Gastrocnemius medialis (tissue), 4 donors: ENCODE data around the gene CYP51A1. TPM values are rescaled to one million over a fixed set of nuclear protein-coding genes. Genes with fewer than 3 reads are reported as not detected.
"Not testable (repeated sequence)": the region's sequence is repeated elsewhere in the genome, so short reads cannot be mapped to it uniquely, and the experiment has no call there.

Source experiments
- ATAC-seq, 2 donors: fragments of 150-250 bp; one replicate each; pipeline ENCODE4 v1.9.1; 2016
- DNase-seq, 2 donors: peaks; one replicate each; pipeline ENCODE4 v3.0.0-alpha.2; 2019
- H3K27ac ChIP-seq, 4 donors: fragments of 200-600 bp; sonication (generic); 1 replicate in 1 of 4; 2 replicates in 3 of 4; pipeline ENCODE4 v1.5.1; 2016 to 2018; ENCODE audit warnings: mild to moderate bottlenecking in 2 of 4, moderate library complexity in 1 of 4
- H3K27me3 ChIP-seq, 3 donors: fragments of 200-600 bp; sonication (generic) in 2 of 3; 1 replicate in 1 of 3; 2 replicates in 2 of 3; pipeline versions ENCODE4 v1.5.1 to v1.6.0; 2016 to 2019; ENCODE audit warnings: mild to moderate bottlenecking in 1 of 3, moderate library complexity in 1 of 3
- H3K36me3 ChIP-seq, 2 donors: fragments of 200-600 bp; sonication (generic) in 1 of 2; one replicate each; pipeline ENCODE4 v1.5.1; 2017 to 2018
- H3K4me1 ChIP-seq, 2 donors: fragments of 200-600 bp; sonication (generic) in 1 of 2; one replicate each; pipeline ENCODE4 v1.5.1; 2016 to 2017; ENCODE audit warnings: mild to moderate bottlenecking in 2 of 2
- H3K4me3 ChIP-seq, 4 donors: fragments of 200-600 bp; sonication (generic) in 3 of 4; 1 replicate in 1 of 4; 2 replicates in 3 of 4; pipeline ENCODE4 v1.5.1; 2016 to 2019; ENCODE audit warnings: mild to moderate bottlenecking in 2 of 4
- H3K9me3 ChIP-seq, 3 donors: fragments of 200-600 bp; sonication (generic) in 2 of 3; 1 replicate in 1 of 3; 2 replicates in 2 of 3; pipeline ENCODE4 v1.5.1; 2016 to 2019
- POLR2A ChIP-seq, 2 donors: fragments of 450-650 bp; IDR thresholded peaks; one replicate each; pipeline ENCODE4 v1.6.1; 2017; ENCODE audit warnings: antibody characterized with exemption in 2 of 2, mild to moderate bottlenecking in 2 of 2, moderate library complexity in 2 of 2
- in situ Hi-C, 4 donors: fragments of 200-750 bp; cut with MboI; loops; one replicate each; pipeline versions ENCODE4 v1.15.0 to v1.8.0; 2017; ENCODE audit warnings: low sequenced_read_pairs in 4 of 4
- intact Hi-C: fragments of 100-400 bp; cut with DNase I; formaldehyde crosslinking; loops from one replicate; pipeline ENCODE4 v1.15.1; 2023; ENCODE audit warnings: low total_unique reads
- total RNA-seq, 4 donors: library from RNA; depleted of rRNA; stranded (reverse); fragments of >200 nt; gene quantifications; one replicate each; pipeline versions ENCODE4 v1.1.0 to v1.2.3, GENCODE V29; 2016
- TF ChIP-seq, protein P1 (sequence below), 5 experiments: fragments of 450-650 bp in 3 of 5; fragments of 200-600 bp in 2 of 5; sonication (generic) in 2 of 5; IDR thresholded peaks in 4 of 5; conservative IDR thresholded peaks in 1 of 5; 1 replicate in 4 of 5; 2 replicates in 1 of 5; pipeline ENCODE4 v1.5.1; 2016 to 2019; ENCODE audit warnings: antibody characterized with exemption in 5 of 5, mild to moderate bottlenecking in 3 of 5, moderate library complexity in 3 of 5

The CYP51A1 gene
- total RNA-seq, 4 donors from 2014 or later = 4.7 to 13.3 (median 9.7) TPM

DNA sequence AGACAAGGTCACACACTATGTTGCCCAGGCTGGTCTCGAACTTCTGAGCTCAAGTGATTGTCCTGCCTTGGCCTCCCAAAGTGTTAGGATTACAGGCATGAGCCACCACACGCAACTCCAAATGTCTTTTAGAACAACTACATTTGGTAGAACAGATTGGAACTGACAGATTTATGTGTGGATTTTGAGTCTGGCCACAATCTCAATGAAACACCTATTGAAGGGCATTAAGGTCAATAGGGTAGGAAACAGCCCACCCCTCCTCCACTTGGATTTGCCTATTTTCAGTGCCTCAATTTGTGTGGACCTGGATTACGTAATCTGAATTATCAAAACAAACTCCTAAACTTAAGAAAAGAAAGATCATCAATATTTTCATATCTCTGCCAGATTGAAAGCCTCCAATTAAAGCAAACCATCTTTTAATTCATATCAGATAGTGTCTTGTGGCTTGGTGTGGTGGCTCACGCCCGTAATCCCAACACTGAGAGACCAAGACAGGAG is 15.5 kb upstream of the CYP51A1 start:
- H3K4me3 ChIP-seq = no peak overlapping the region
- H3K36me3 ChIP-seq = no peaks in the 10 kb centered on the region
- no peaks in the 10 kb centered on the region for H3K4me1 ChIP-seq
- DNase-seq (no peak), ATAC-seq (no peak)
- H3K27me3 ChIP-seq = no peaks in the 10 kb centered on the region
- no peak overlapping the region for H3K27ac ChIP-seq
- H3K9me3 ChIP-seq = no peaks in the 10 kb centered on the region
- no peak for TF ChIP-seq POLR2A (IDR thresholded peaks at IDR 0.05)
- TF ChIP-seq, protein P1, sequence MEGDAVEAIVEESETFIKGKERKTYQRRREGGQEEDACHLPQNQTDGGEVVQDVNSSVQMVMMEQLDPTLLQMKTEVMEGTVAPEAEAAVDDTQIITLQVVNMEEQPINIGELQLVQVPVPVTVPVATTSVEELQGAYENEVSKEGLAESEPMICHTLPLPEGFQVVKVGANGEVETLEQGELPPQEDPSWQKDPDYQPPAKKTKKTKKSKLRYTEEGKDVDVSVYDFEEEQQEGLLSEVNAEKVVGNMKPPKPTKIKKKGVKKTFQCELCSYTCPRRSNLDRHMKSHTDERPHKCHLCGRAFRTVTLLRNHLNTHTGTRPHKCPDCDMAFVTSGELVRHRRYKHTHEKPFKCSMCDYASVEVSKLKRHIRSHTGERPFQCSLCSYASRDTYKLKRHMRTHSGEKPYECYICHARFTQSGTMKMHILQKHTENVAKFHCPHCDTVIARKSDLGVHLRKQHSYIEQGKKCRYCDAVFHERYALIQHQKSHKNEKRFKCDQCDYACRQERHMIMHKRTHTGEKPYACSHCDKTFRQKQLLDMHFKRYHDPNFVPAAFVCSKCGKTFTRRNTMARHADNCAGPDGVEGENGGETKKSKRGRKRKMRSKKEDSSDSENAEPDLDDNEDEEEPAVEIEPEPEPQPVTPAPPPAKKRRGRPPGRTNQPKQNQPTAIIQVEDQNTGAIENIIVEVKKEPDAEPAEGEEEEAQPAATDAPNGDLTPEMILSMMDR (IDR thresholded peaks at IDR 0.05 in 4 of 5, conservative IDR thresholded peaks at IDR 0.05 in 1 of 5) = no peak
- in situ Hi-C loops (no loop called here), intact Hi-C loops (no loop called here)

DNA sequence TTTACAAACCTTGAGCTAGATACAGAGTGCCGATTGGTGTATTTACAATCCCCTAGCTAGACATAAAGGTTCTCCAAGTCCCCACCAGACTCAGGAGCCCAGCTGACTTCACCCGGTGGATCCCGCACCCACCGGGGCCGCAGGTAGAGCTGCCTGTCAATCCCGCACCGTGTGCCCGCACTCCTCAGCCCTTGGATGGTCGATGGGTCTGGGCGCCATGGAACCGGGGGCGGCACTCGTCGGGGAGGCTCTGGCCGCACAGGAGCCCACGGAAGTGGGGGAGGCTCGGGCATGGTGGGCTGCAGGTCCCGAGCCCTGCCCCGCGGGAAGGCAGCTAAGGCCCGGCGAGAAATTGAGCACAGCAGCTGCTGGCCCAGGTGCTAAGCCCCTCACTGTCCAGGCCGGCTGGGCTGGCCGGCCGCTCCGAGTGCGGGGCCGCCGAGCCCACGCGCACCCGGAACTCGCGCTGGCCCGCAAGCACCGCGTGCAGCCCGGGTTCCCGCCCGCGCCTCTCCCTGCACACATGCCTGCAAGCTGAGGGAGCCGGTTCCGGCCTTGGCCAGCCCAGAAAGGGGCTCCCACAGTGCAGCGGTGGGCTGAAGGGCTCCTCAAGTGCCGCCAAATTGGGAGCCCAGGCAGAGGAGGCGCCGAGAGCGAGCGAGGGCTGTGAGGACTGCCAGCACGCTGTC is 9.1 kb upstream of the CYP51A1 start:
- H3K27me3 ChIP-seq, intact Hi-C loops, H3K27ac ChIP-seq, H3K36me3 ChIP-seq, DNase-seq, H3K4me1 ChIP-seq, in situ Hi-C loops, H3K4me3 ChIP-seq, H3K9me3 ChIP-seq, ATAC-seq: not testable (repeated sequence)

DNA sequence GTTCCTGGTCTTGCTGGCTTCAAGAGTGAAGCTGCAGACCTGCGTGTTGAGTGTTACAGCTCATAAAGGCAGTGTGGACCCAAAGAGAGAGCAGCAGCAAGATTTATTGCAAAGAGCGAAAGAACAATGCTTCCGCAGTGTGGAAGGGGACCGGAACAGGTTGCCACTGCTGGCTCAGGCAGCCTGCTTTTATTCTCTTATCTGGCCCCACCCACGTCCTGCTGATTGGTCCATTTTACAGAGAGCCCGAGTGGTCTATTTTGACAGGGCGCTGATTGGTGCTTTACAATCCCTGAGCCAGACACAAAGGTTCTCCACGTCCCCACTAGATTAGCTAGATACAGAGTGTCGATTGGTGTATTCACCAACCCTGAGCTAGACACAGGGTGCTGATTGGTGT is 8.5 kb upstream of the CYP51A1 start:
- ATAC-seq, H3K4me1 ChIP-seq, H3K36me3 ChIP-seq, H3K27me3 ChIP-seq, intact Hi-C loops, H3K9me3 ChIP-seq, H3K4me3 ChIP-seq, in situ Hi-C loops, DNase-seq, H3K27ac ChIP-seq: not testable (repeated sequence)

DNA sequence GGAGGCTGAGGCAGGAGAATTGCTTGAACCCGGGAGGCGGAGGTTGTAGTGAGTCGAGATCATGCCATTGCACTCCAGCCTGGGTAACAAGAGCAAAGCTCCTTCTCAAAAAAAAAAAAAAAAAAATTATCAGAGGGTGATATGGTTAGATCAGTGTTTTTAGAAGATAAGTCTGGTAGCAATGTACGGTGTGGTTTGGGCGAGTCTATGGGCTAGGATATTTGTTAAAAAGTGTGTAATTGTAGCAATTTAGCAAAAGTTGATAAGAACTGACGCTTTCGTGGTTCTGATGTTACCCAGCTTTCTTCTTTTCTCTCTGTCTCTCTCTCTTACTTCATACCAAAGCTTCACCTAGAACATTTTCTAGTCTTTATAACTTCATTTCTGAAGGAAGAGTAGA is 6.9 kb upstream of the CYP51A1 start:
- H3K9me3 ChIP-seq = no peaks in the 10 kb centered on the region
- H3K4me1 ChIP-seq = no peaks in the 10 kb centered on the region
- no peak for DNase-seq
- in situ Hi-C loops = no loop called here
- no peak overlapping the region for H3K4me3 ChIP-seq
- no peak overlapping the region for H3K27ac ChIP-seq
- ATAC-seq = no peak
- no peaks in the 10 kb centered on the region for H3K27me3 ChIP-seq
- no peaks in the 10 kb centered on the region for H3K36me3 ChIP-seq
- intact Hi-C loops = no loop called here
- TF ChIP-seq, protein P1 (IDR thresholded peaks at IDR 0.05 in 4 of 5, conservative IDR thresholded peaks at IDR 0.05 in 1 of 5) = no peak
- no peak for TF ChIP-seq POLR2A (IDR thresholded peaks at IDR 0.05)

DNA sequence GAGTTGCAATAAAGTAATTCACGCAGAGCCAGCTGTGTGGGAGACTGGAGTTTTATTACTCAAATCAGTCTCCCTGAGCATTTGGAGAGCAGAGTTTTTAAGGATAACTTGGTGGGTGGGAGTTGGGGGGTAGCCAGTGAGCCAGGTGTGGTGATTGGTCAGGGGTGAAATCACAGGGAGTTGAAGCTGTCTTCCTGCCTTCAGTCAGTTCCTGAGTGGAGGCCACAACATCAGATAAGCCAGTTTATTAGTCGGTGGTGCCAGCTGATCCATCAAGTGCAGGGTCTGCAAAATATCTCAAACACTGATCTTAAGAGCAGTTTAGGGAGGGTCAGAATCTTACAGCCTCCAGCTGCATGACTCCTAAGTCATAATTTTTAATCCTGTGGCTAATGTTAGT is 3.3 kb upstream of the CYP51A1 start:
- Histone ChIP-seq H3K4me1 (peaks cover 5 to 8% of the 10 kb centered on the region in 2 donors), H3K27me3 (no peaks in the 10 kb centered on the region), H3K4me3 (no peak overlapping the region), H3K27ac (no peak overlapping the region), H3K36me3 (no peaks in the 10 kb centered on the region), H3K9me3 (no peaks in the 10 kb centered on the region)
- no peak for ATAC-seq
- in situ Hi-C loops (no loop called here), intact Hi-C loops (no loop called here)
- no peak for DNase-seq
- no peak for TF ChIP-seq POLR2A (IDR thresholded peaks at IDR 0.05)
- TF ChIP-seq, protein P1 (IDR thresholded peaks at IDR 0.05 in 4 of 5, conservative IDR thresholded peaks at IDR 0.05 in 1 of 5) = no peak
